Lower leg skin (tissue), 3 donors: ENCODE measurements around the gene NME9.

Experiments used
- CTCF ChIP-seq, 3 donors: fragments of 450-650 bp; IDR thresholded peaks; one replicate each; pipeline ENCODE4 v1.5.1; 2016; ENCODE audit warnings: antibody characterized with exemption in 3 of 3, mild to moderate bottlenecking in 3 of 3, moderate library complexity in 2 of 3
- POLR2A ChIP-seq, 2 donors: fragments of 450-650 bp; IDR thresholded peaks; one replicate each; pipeline ENCODE4 v1.6.1; 2016 to 2017; ENCODE audit warnings: antibody characterized with exemption in 2 of 2, mild to moderate bottlenecking in 1 of 2, moderate library complexity in 1 of 2

DNA sequence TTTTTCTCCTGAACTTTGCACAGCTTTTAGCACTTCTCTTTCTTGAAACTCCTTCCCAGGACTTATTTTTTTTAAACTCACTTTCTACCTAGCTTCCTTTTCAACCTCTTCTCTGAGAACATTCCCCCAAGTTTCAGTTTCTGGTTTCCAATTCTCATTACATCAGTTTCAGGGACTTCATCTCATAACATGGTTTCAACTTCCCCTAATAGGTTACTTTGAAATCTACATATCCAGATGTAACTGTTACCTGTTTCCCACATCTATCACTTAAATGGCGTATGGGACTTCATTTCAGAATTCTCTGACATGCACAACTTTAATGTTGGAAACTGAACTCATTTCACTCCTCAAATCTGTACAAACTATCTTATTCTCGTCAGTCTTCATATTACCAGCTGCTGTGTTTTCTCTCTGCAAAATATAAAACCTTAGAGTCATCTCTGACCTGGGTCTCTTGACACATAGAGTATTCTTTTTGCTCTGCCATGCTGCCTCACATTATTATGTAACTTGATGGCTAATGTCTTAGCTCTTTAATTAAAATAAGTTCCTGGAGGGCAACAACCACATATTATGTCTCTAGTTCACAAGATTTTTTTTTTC, 58.4 kb downstream of the NME9 start:
- TF ChIP-seq CTCF (IDR thresholded peaks at IDR 0.05) = no peak
- no peak for TF ChIP-seq POLR2A (IDR thresholded peaks at IDR 0.05)
